SJCRH30 (cell line): ENCODE measurements around the gene NRL. TPM values are rescaled to one million over a fixed set of nuclear protein-coding genes. Genes with fewer than 3 reads are reported as not detected.
"Not testable (repeated sequence)": the region's sequence is repeated elsewhere in the genome, so short reads cannot be mapped to it uniquely, and the experiment has no call there.

ENCODE experiments used
- DNase-seq, 2 experiments: peaks; one replicate each; pipeline ENCODE4 v3.0.0-alpha.2; 2015 to 2020
- H3K27ac ChIP-seq: fragments of 250-450 bp; sonication (Bioruptor Pico); 2 replicates; pipeline ENCODE4 v1.5.1; 2020; ENCODE audit warnings: mild to moderate bottlenecking, moderate library complexity
- H3K27me3 ChIP-seq: fragments of 250-450 bp; sonication (Bioruptor Pico); 2 replicates; pipeline ENCODE4 v1.5.1; 2020; ENCODE audit warnings: mild to moderate bottlenecking, moderate library complexity
- H3K36me3 ChIP-seq: fragments of 250-450 bp; sonication (Bioruptor Pico); 2 replicates; pipeline ENCODE4 v1.5.1; 2020; ENCODE audit warnings: mild to moderate bottlenecking, moderate library complexity
- H3K4me1 ChIP-seq: fragments of 250-450 bp; sonication (Bioruptor Pico); 2 replicates; pipeline ENCODE4 v1.5.1; 2020; ENCODE audit warnings: mild to moderate bottlenecking, moderate library complexity
- H3K4me3 ChIP-seq: fragments of 250-450 bp; sonication (Bioruptor Pico); 2 replicates; pipeline ENCODE4 v1.5.1; 2020; ENCODE audit warnings: mild to moderate bottlenecking, moderate library complexity
- H3K9me3 ChIP-seq: fragments of 250-450 bp; sonication (Bioruptor Pico); replicated peaks from 2 replicates; pipeline ENCODE4 v1.5.1; 2020; ENCODE audit warnings: mild to moderate bottlenecking, moderate library complexity
- total RNA-seq: library from RNA; depleted of rRNA; stranded (reverse); fragments of >200 nt; shearing (Covaris generic); gene quantifications from 2 replicates; pipeline ENCODE4 v1.2.3, GENCODE V29; 2014

NRL gene
- total RNA-seq, 1 experiment from 2014 or later: 4.4 TPM

DNA sequence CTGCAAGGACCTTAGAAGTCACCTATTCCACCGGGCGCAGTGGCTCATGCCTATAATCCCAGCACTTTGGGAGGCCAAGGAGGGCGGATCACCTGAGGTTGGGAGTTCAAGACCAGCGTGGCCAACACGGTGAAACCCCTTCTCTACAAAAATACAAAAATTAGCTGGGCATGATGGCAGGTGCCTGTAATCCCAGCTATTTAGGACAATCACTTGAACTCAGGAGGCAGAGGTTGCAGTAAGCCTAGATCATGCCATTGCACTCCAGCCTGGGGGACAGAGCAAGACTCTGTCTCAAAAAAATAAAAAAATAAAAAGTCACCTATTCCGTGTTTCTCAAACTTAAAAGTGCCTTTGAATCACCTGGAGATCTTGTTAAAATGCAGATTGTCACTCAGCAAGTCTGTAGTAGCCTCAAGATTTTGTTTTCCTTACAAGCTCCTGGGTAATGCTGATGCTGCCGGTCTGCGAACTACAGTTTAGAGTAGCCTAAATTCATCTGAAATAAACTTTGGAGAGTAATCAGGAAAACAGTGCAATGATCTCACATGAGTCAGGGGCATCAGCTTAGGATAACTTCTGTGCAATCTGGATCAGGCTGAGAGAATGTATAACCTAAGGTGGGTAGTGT, 9.0 kb downstream of the NRL start:
- H3K36me3 ChIP-seq, H3K4me3 ChIP-seq, H3K27me3 ChIP-seq, DNase-seq, H3K27ac ChIP-seq, H3K9me3 ChIP-seq, H3K4me1 ChIP-seq: not testable (repeated sequence)

DNA sequence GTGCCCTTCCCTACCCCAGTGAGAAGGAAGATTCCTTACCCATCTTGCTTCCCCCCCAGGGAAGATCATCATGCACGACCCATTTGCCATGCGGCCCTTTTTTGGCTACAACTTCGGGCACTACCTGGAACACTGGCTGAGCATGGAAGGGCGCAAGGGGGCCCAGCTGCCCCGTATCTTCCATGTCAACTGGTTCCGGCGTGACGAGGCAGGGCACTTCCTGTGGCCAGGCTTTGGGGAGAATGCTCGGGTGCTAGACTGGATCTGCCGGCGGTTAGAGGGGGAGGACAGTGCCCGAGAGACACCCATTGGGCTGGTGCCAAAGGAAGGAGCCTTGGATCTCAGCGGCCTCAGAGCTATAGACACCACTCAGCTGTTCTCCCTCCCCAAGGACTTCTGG, 11.3 kb downstream of the NRL start:
- Histone ChIP-seq H3K27me3 (no peaks in the 10 kb centered on the region), H3K4me1 (no peaks in the 10 kb centered on the region), H3K27ac (no peak overlapping the region), H3K4me3 (no peak overlapping the region), H3K9me3 (no peaks in the 10 kb centered on the region), H3K36me3 (peaks cover 14% of the 10 kb centered on the region)
- DNase-seq: no peak

DNA sequence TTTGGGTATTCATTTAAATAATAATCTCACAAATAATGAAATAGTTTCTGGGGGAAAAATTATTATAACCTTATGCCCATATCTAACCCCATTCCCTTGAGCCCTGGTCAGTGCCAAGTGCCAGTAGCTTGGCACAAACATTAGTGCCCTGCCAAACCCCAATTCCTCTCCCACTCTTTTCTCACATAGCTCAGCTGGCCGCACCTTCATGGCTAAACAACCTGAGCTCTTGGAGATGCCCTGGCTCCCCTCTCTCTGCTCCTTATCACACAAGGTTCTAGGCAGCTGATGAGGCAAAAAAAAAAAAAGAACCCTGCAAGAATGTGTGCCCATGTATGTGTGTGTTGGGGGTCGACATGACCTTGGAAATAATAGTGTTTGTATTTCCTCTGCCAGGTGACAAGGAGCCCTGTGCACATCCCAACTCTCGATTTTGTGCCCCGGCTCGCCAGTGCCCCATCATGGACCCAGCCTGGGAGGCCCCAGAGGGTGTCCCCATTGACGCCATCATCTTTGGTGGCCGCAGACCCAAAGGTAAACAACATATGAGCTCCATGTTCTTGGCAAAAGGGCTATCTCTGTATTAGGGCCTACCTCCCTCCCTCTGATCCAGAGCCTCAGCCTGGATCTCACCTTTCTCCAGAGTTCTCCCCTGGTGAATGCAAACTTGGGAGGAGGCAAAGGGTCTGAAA, 12.2 kb downstream of the NRL start:
- H3K27me3 ChIP-seq: no peaks in the 10 kb centered on the region
- no peak overlapping the region for H3K4me3 ChIP-seq

DNA sequence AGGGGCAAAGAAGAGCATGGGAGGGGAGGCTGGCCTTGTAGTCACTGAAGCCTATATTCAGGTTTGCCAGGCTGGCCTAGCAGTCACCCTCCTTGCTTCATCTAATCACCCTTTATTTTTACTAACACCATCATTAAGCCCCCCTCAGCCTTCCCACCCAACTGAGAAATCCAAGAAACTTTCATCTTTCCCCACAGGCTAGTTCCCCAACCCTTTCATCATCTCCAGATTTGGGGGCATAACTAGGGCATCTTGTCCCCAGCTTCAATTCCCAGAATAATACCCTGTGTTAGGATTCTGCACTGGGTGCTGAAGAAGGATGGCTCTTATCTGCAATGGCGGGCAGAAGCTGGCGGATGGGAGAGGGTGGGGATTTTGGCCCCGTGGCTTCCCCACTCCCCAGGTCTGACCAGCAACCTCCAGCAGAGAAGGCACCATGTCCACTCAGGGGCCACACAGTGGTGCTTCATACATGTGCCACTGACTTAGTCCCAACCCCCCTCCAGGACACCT, 13.7 kb downstream of the NRL start:
- no peak overlapping the region for H3K27ac ChIP-seq
- no peaks in the 10 kb centered on the region for H3K4me1 ChIP-seq
- no peak overlapping the region for H3K4me3 ChIP-seq
- no peaks in the 10 kb centered on the region for H3K27me3 ChIP-seq
- H3K36me3 ChIP-seq: peaks cover 14% of the 10 kb centered on the region
- H3K9me3 ChIP-seq: no peaks in the 10 kb centered on the region
- DNase-seq: no peak

More for the DNA sequence above, 12.2 kb downstream of the NRL start:
- H3K9me3 ChIP-seq: no peaks in the 10 kb centered on the region
- H3K4me1 ChIP-seq: no peaks in the 10 kb centered on the region
- H3K36me3 ChIP-seq: peaks cover 14% of the 10 kb centered on the region
- H3K27ac ChIP-seq: no peak overlapping the region
- DNase-seq: no peak

DNA sequence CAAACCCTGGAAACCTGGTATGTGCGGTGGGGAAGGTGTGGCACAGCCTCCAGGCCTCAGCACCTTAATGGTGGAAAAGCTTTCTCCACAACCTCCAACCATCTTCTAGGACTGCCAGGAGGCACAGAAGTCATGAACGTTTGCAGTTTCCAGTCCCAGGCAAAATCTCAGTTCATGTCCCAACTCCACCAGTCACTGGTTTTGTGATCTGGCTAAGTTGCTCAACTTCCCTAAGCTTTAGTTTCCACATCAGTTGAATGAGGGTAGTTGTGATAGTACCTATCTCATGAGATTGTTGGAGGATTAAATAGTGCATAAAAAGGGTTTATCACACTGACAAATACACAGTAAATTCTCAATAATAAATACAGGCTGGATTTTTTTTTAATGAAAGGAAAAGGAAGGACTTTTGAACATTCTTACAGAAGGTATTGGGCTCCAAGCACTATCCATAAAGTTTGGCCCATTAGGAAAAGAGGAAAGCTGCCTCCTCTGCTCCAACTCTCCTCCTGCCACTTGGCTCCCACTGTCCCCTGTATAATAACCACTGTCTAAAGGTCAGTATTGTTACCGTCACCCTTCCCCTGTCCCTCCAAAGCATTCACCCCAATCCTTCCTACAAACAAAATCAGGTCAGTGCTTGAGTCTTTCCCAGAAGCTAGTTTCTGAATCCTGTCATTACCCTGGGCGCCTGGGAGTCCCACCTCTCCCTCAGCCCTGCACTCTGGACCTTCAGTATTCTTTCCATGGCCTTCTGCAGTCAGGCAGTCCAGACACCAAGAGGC, 14.4 kb downstream of the NRL start:
- H3K4me3 ChIP-seq: no peak overlapping the region
- no peak for DNase-seq
- no peaks in the 10 kb centered on the region for H3K27me3 ChIP-seq
- no peaks in the 10 kb centered on the region for H3K9me3 ChIP-seq
- H3K36me3 ChIP-seq: peaks cover 14% of the 10 kb centered on the region
- H3K4me1 ChIP-seq: peaks cover 6% of the 10 kb centered on the region
- H3K27ac ChIP-seq: no peak overlapping the region

DNA sequence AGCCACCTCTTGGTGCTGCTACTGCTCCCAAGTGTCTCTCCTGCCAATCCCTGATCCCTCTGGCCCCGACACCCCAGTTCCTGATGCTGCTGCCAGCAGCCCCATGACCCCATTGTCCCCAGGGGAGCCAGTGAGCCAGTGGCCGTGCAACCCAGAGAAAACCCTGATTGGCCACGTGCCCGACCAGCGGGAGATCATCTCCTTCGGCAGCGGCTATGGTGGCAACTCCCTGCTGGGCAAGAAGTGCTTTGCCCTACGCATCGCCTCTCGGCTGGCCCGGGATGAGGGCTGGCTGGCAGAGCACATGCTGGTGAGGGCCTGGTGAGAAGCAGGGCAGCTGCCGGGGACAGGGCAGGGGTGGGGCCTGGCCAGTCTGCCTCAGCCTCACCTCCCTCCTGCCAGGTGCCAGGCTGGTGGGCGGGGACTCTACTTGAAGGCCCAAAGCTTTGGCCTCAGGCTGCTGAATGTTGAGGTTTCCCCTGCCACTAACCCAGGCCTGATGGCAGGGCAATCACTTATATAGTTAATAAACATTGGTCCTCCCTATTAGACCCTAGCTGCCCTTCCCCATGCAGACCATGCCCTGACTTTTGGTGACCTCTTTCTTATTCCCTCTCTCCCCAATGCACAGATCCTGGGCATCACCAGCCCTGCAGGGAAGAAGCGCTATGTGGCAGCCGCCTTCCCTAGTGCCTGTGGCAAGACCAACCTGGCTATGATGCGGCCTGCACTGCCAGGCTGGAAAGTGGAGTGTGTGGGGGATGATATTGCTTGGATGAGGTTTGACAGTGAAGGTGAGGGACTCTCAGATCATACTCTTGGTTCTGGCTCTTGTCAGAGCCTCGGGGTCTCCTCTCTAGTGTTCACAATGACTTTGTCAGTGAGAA, 15.6 kb downstream of the NRL start:
- DNase-seq: no peak

DNA sequence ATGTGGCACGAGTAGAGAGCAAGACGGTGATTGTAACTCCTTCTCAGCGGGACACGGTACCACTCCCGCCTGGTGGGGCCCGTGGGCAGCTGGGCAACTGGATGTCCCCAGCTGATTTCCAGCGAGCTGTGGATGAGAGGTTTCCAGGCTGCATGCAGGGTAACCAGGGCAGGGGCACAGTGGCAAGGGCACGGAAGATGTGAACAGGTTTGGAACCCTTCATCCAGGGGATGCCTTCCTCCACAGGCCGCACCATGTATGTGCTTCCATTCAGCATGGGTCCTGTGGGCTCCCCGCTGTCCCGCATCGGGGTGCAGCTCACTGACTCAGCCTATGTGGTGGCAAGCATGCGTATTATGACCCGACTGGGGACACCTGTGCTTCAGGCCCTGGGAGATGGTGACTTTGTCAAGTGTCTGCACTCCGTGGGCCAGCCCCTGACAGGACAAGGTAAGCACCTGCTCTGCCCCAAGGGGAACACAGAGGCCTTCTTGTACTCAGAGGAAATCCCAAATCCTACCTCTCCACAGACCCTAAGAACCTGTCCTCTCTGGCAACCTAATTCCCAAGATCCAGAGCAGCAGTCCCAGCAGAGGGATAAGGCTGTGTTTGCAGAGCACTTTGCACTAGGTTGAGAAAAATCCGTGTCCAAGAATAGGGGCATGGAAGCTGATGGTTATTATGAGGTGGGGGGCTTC, 16.4 kb downstream of the NRL start:
- no peaks in the 10 kb centered on the region for H3K9me3 ChIP-seq
- H3K27ac ChIP-seq: no peak overlapping the region
- no peak for DNase-seq
- H3K27me3 ChIP-seq: no peaks in the 10 kb centered on the region
- peaks cover 10% of the 10 kb centered on the region for H3K36me3 ChIP-seq
- no peak overlapping the region for H3K4me3 ChIP-seq
- H3K4me1 ChIP-seq: peaks cover 10% of the 10 kb centered on the region

More for the DNA sequence above, 15.6 kb downstream of the NRL start:
- Histone ChIP-seq H3K27me3 (no peaks in the 10 kb centered on the region), H3K4me1 (peaks cover 7% of the 10 kb centered on the region), H3K9me3 (no peaks in the 10 kb centered on the region), H3K27ac (no peak overlapping the region), H3K4me3 (no peak overlapping the region), H3K36me3 (peaks cover 14% of the 10 kb centered on the region)

DNA sequence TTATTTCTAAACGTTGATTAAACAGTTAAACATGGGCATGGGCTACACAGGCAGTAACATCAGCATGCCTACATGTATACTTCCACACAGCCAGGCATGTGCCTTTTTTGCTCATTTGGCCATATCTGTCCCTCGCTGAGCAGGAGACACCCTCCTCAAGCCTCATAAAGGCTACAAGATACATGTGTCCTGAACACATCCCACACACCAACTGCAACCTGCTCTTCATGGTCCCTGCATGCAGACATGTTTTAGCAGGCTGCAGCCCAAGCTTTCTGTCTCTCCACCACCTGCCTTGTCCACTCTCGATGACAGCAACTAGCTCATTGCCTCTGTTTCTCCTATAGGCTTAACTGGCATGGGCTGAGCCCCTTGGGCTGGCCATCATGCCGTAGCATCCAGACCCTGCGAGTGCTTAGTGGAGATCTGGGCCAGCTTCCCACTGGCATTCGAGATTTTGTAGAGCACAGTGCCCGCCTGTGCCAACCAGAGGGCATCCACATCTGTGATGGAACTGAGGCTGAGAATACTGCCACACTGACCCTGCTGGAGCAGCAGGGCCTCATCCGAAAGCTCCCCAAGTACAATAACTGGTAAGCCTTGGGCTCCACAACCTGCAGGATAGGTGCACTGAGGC, 18.1 kb downstream of the NRL start:
- Histone ChIP-seq H3K4me1 (peaks cover 10% of the 10 kb centered on the region), H3K9me3 (no peaks in the 10 kb centered on the region), H3K27me3 (no peaks in the 10 kb centered on the region), H3K4me3 (no peak overlapping the region), H3K36me3 (peaks cover 6% of the 10 kb centered on the region), H3K27ac (no peak overlapping the region)
- DNase-seq: no peak

DNA sequence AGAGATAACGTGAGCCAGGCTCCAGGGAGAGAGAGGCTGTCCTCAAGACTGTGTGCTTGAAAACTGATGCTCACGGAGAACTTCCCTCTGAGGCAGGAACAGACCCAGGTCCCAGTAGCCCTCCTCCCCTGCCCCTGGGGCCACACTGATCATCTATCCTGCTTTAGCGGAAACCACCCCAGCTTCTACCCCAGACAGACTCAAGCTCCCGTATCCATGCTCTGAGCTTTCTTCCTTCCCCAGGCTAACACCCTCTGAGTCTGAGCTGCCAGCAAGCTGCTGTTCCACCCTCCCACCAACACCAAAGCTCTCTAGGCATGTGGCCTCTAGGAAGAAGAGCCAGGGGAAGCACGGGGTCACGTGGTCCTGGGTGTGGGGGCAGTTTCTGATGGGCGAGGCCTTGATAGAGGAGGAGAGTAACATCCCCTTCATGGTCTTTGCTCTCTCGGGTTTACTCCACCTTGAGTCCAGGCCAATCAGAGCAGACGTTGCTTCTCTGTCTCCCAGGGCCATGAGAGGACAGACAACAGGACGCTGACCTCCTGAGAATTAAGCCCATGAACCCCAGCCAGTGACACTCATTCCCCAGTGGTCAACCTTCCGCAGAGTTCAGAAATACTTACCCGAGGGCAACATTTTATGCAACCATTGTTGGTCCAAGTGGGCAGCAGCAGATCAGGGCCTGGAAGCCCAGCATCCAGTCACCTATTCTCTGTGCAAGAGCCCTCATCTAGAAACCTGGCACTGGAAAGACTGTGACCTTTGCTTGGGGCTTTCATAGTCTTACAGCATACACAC, 19.3 kb downstream of the NRL start:
- peak overlapping the region; percentile 67 for H3K27ac ChIP-seq

DNA sequence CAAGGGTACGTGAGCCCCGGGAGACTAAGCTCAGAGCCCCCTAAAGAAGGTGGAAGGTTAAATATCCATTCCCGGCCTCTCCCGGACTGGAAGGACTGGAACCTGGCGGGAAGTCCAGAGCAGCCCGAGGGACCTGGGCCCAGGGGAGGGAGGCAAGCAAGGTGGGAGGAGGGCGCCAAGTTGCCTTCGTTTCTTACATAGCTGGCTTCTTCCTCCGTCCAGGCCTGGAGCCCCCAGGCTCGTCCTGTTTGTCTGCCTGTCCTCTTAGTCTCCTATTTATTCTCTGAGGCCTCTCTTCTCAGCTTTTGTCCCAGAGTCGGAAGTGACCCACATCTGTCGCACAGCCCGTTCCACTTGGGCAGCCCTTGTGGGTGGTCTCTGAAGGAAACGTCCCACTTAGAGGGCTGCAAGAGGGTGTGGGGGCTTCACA, 19.9 kb downstream of the NRL start:
- Histone ChIP-seq H3K27me3 (no peaks in the 10 kb centered on the region), H3K27ac (peak overlapping the region; percentile 67), H3K9me3 (no peaks in the 10 kb centered on the region), H3K4me1 (peaks cover 10% of the 10 kb centered on the region), H3K4me3 (peak overlapping the region; percentile 85), H3K36me3 (peaks cover 3% of the 10 kb centered on the region)
- DNase-seq: peak in 1 of 2 experiments; percentile 30

More for the DNA sequence above, 19.3 kb downstream of the NRL start:
- Histone ChIP-seq H3K36me3 (peaks cover 6% of the 10 kb centered on the region), H3K27me3 (no peaks in the 10 kb centered on the region), H3K4me1 (peaks cover 10% of the 10 kb centered on the region), H3K9me3 (no peaks in the 10 kb centered on the region), H3K4me3 (peak overlapping the region; percentile 85)
- peak; percentile 83 to 85 for DNase-seq

DNA sequence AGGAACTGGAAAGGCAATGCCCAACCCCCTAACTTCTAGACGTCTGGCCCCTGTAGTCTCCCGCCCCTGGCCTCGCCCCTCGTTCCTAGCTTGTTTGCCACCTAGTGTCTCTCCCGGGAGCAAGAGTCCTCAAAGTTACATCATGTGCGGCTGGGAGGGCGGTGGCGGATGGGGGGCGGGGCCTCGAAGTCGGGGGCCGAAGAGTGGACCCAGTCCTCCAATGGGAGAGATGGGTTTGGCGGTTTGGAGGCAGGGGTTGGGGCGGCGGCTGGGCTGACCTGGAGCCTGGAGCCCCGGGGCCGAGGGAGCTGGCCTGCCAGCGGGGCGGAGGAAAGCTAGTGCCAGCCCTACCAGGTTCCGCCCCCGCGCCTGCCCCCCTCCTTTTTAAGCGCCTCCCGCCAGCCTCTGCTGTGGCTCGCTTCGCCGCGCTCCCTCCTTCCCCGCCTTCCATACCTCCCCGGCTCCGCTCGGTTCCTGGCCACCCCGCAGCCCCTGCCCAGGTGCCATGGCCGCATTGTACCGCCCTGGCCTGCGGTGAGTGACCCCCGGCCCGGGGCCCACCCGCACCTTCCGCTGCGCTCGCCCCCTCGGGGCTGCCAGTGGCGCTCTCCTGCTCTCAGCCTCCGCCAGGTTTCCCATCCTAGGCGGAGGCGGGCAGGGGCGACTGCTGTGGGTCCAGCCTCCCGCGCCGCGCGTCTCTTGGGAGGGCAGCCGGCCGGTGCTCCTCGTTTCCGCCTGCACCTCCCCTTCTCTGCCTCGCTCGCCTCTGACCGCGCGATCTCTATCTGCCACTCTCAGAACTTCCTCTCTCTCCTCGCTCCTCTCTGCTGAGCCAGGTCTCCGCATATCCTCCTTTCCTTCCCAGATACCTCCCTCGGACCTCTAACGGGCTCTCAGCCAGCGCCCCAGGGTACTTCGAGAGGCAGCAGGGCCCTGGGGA, 20.6 kb downstream of the NRL start, which contains the start of gene PCK2:
TSS of gene PCK2 (plus strand) at position 411 of the 940 bp plus-strand sequence. CDS start at position 506, 95 bp downstream.
- Histone ChIP-seq H3K4me1 (peaks cover 10% of the 10 kb centered on the region), H3K27me3 (no peaks in the 10 kb centered on the region), H3K9me3 (no peaks in the 10 kb centered on the region), H3K4me3 (peak within 1 kb of the TSS; percentile 85), H3K36me3 (no peaks in the 10 kb centered on the region; the same call in 1 of the 2 replicates), H3K27ac (peak within 1 kb of the TSS; percentile 67)
- DNase-seq: peak; percentile 96
